ENCODE data around the gene MED25. TPM values are rescaled to one million over a fixed set of nuclear protein-coding genes. Genes with fewer than 3 reads are reported as not detected.

The MED25 gene
- total and polyA plus RNA-seq, 9 of the 15 experiments (the other 6 are each of a cell fraction or from before 2014, with no cell fraction given), result 4.1 to 93.9 (median 19.3) TPM

- H3K9me3 ChIP-seq (replicated peaks; ENCODE audit: control insufficient read depth, insufficient read depth, low read depth, low read length), result no peaks in the 10 kb centered on the region; the same call in 1 of the 2 replicates
- ChIA-PET CTCF (ENCODE audit: low intra/inter-chr PET ratio) (no interaction called here), POLR2A (interaction anchor here (0.6 to 0.7 kb wide), 2 partner anchors 84 to 104 kb away, joined by 3 read pairs; partner anchors contain the start of gene PRMT1)
- no peaks in the 10 kb centered on the region for H3K27me3 ChIP-seq (ENCODE audit: control insufficient read depth in 2 of 2, insufficient read depth in 2 of 2, low read length in 2 of 2)
- no peak for TF ChIP-seq ZNF354B (CRISPR knock-in tag; IDR thresholded peaks at IDR 0.05)
- TF ChIP-seq RAD51 (IDR thresholded peaks at IDR 0.05; ENCODE audit: borderline replicate concordance, low read depth), result no peak
- TF ChIP-seq HDGF (IDR thresholded peaks at IDR 0.05), result no peak
- TF ChIP-seq SMC3 (conservative IDR thresholded peaks at IDR 0.05; ENCODE audit: insufficient read depth, low read depth, low read length), result no peak
- no peak for TF ChIP-seq ARID4B (CRISPR knock-in tag; IDR thresholded peaks at IDR 0.05)
- TF ChIP-seq IRF9 (tag; IDR thresholded peaks at IDR 0.05), result no peak
- TF ChIP-seq CREB3 (tag; conservative IDR thresholded peaks at IDR 0.05; ENCODE audit: low read depth), result no peak
- TF ChIP-seq RCOR1 (IDR thresholded peaks at IDR 0.05; ENCODE audit: borderline replicate concordance in 1 of 2, low read depth in 2 of 2, low read length in 2 of 2), result no peak
- TF ChIP-seq ZNF395 (CRISPR knock-in tag; IDR thresholded peaks at IDR 0.05), result no peak
- no peak for TF ChIP-seq MYNN (IDR thresholded peaks at IDR 0.05)
- no peak for TF ChIP-seq MYNN (CRISPR knock-in tag; IDR thresholded peaks at IDR 0.05)
- no peak for TF ChIP-seq MCM3 (IDR thresholded peaks at IDR 0.05)
- TF ChIP-seq STAT5B (CRISPR knock-in tag; IDR thresholded peaks at IDR 0.05), result no peak
- no peak overlapping the region for H3K27ac ChIP-seq (ENCODE audit: extremely low read depth, low read depth, low read length)
- peak overlapping the region in 1 of 2 experiments; percentile 77; a peak in 2 of 4 replicates for H3K9ac ChIP-seq (ENCODE audit: insufficient read depth in 1 of 2, low read depth in 2 of 2, low read length in 2 of 2)
- no peak overlapping the region for H3K4me3 ChIP-seq
- 97% methylated on average over 8 of the region's 8 CpGs for WGBS (ENCODE audit: insufficient coverage, low coverage, missing lambda C conversion rate)
- FAIRE-seq (no peak), ATAC-seq (no peak), DNase-seq (ENCODE audit: extremely low read depth in 1 of 4, low spot score in 3 of 4) (no peak)
- H2AFZ ChIP-seq (ENCODE audit: low read depth, low read length), result no peak overlapping the region
- intact Hi-C loops (cut with micrococcal nuclease) (no loop called here), in situ Hi-C loops (cut with MboI) (no loop called here)
- H4K20me1 ChIP-seq (replicated peaks; ENCODE audit: control insufficient read depth, insufficient read depth, low read length), result no peaks in the 10 kb centered on the region
- BruUV-seq (replicated peaks), result no TSS peak
- peaks cover 42% of the 10 kb centered on the region for H3K79me2 ChIP-seq (ENCODE audit: control insufficient read depth, insufficient read depth, low read length)
- no peak overlapping the region for H3K4me2 ChIP-seq (ENCODE audit: insufficient read depth, low read length)
- peaks cover 13 to 28% of the 10 kb centered on the region in 2 experiments; a peak in 4 of 5 replicates for H3K4me1 ChIP-seq (replicated peaks in 1 of 2; ENCODE audit: control insufficient read depth in 2 of 2, insufficient read depth in 2 of 2, low read length in 2 of 2)
- H3K36me3 ChIP-seq (ENCODE audit: control insufficient read depth, insufficient read depth, low read length), result peaks cover 68% of the 10 kb centered on the region; the same call in 2 of the 3 replicates
- peaks cover 2% of the 10 kb centered on the region for H3K9me1 ChIP-seq (ENCODE audit: control insufficient read depth, insufficient read depth, low read length)
Observed at GRCh38 chr19:49780861-49781260, 37.2 kb upstream of the MED25 start.

Measured in K562 (cell line).